ENCODE results near the gene CRLF1. TPM values are rescaled to one million over a fixed set of nuclear protein-coding genes. Genes with fewer than 3 reads are reported as not detected.

CRLF1 gene
- total RNA-seq, 2 experiments from 2014 or later = not detected

DNA sequence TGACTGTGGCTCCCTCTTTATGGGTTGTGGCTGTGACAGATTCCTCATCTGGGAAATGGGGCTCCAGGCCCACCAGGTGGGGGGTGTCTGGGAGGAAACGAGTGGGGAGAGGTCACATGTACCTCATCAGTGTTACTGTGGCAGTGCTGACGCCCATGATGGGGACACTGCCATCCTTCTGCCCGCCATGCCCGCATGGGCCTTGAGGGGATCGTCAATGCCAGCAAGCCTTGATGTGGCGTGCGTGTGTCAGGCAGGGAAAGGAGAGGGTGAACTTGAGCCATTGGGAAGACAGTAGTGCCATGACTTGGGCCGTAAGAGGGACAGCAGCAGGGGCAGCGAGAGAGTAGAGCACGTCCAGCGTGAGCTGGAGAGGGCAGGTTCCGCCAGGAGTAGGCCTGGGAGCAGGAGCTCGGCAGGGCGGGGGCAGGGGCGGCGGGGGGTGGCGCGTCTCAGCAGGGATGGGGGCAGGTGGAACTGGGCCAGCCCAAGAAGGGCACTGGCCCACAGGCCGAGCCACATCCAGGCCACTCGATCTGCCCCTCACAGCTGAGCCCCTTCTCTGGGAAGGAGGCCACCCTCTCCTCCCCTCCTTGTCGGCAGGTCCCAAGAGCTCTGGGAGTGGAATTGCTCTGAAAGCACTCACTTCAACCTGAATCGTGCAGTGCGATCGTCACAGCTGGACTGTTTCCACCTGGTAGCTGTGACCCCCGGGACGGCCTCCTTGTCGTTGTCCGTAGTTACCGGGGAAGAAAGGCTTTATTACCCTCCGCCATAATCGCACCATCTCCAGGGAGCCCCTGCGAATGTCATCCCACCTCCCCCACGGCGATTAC is 40.2 kb upstream of the CRLF1 start:
- ChIA-PET CTCF (no interaction called here), POLR2A (no interaction called here)
- H3K36me3 Mint-ChIP-seq (ENCODE audit: low read depth) = no peaks in the 10 kb centered on the region
- no peak for DNase-seq
- no peaks in the 10 kb centered on the region for H3K27me3 Mint-ChIP-seq
- H3K27ac Mint-ChIP-seq = no peak overlapping the region
- H3K4me3 Mint-ChIP-seq = no peak overlapping the region
- peaks cover 3% of the 10 kb centered on the region for H3K4me1 Mint-ChIP-seq
- no peaks in the 10 kb centered on the region for H3K9me3 Mint-ChIP-seq

- no peaks in the 10 kb centered on the region for H3K9me3 Mint-ChIP-seq
- ChIA-PET CTCF (interaction anchor here (0.7 kb wide), 1 partner anchor 154 kb away, joined by 3 read pairs; no protein-coding TSS in a partner anchor), POLR2A (interaction anchor here (0.8 kb wide), 1 partner anchor 186 kb away, joined by 4 read pairs; the partner anchor contains the start of gene UPF1)
- DNase-seq = no peak
- H3K27ac Mint-ChIP-seq = no peak overlapping the region
- H3K4me3 Mint-ChIP-seq = no peak overlapping the region
- peaks cover 3% of the 10 kb centered on the region for H3K4me1 Mint-ChIP-seq
- no peaks in the 10 kb centered on the region for H3K27me3 Mint-ChIP-seq
- H3K36me3 Mint-ChIP-seq (ENCODE audit: low read depth) = no peaks in the 10 kb centered on the region
Measured at GRCh38 chr19:18645035-18645511, 38.5 kb upstream of the CRLF1 start.

DNA sequence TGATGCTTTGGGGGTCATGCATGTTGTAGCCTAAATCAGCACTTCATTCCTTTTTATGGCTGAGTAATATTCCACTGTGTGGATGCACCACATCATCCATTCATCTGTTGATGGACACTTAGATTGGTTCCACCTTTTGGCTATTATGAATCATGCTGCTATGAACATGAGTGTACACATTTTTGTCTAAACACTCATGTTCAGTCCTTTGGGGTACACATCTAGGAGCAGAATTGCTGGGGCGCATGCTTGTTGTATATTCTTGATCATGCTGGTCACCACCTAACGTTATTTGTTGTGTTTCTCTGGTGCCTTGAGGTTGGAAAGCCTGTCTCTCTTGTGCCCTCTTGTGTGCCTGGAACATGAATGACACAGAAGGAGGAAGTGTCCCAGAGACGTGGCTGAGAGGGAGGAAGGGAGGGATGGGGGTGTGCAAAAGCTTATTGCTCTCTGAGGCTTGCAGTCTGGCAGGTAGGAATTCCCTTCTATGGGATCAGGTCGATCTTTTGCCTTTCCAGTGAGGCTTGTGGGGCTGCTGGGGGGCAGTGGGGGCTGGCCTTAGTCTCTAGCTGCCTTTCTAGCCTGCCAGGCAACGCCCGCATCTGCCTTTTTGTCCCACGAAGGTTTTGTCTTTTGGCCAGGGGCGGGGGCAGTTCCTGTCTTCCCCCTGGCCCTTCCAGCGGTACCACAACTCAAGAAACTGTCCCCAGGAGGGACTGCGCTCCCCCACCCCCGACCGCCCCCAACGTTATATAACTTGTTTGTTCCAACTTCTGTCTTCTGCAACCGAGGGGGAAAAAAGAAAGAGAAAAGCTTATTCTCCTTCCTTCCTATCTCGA is 37.8 kb upstream of the CRLF1 start:
- H3K36me3 Mint-ChIP-seq (ENCODE audit: low read depth) = no peaks in the 10 kb centered on the region
- H3K4me1 Mint-ChIP-seq = peaks cover 6% of the 10 kb centered on the region
- CTCF ChIA-PET = interaction anchor here (0.7 kb wide), 1 partner anchor 153 kb away, joined by 3 read pairs; no protein-coding TSS in a partner anchor
- no peaks in the 10 kb centered on the region for H3K9me3 Mint-ChIP-seq
- no peak for DNase-seq
- POLR2A ChIA-PET = interaction anchor here (0.8 kb wide), 1 partner anchor 187 kb away, joined by 4 read pairs; the partner anchor contains the start of gene UPF1
- H3K27ac Mint-ChIP-seq = no peak overlapping the region
- H3K27me3 Mint-ChIP-seq = no peaks in the 10 kb centered on the region
- no peak overlapping the region for H3K4me3 Mint-ChIP-seq

DNA sequence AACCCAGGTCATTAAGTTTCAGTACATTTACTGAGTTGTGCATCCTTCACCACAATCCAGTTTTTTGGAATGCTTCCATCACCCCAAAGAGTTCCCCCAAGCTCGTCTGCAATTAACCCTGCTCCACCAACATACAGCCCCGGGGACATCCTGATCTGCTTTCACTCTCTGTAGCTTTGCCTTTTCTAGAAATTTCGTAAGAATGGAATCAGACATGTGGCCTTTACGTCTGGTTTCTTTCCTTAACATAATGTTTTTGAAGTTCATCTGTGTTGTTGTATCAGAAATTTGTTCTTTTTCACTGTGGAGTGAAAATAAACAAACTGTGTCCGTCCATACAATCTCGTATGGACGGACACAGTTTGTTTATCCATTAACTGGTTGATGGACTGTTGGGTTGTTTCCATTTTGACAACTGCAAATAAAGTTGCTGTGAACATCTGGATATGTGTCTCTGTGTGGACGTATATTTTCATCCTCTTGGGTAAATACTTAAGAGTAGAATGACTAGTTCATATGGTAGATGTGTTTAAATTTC is 33.2 kb upstream of the CRLF1 start:
- POLR2A ChIA-PET = no interaction called here

GRCh38 chr19:18637673-18638630 is 31.4 kb upstream of the CRLF1 start:
- Mint-ChIP-seq H3K27ac (peak overlapping the region; percentile 42), H3K36me3 (ENCODE audit: low read depth) (no peaks in the 10 kb centered on the region), H3K9me3 (no peaks in the 10 kb centered on the region)

More for the DNA sequence above, 33.2 kb upstream of the CRLF1 start:
- no peaks in the 10 kb centered on the region for H3K9me3 Mint-ChIP-seq
- H3K36me3 Mint-ChIP-seq (ENCODE audit: low read depth) = no peaks in the 10 kb centered on the region
- H3K27ac Mint-ChIP-seq = no peak overlapping the region
- DNase-seq = no peak
- H3K27me3 Mint-ChIP-seq = peaks cover 3% of the 10 kb centered on the region
- H3K4me1 Mint-ChIP-seq = peaks cover 37% of the 10 kb centered on the region
- H3K4me3 Mint-ChIP-seq = no peak overlapping the region
- CTCF ChIA-PET = interaction anchor here (0.6 to 1.5 kb wide), 4 partner anchors 45 to 350 kb away, joined by 3 to 4 read pairs (median 3); partner anchors contain the start of genes COPE, DDX49 and REX1BD

GRCh38 chr19:18636969-18637629 is 30.5 kb upstream of the CRLF1 start, which contains the start of gene KLHL26:
Gene KLHL26, plus strand, starts transcription at chr19:18637028. Its CDS starts 27 bp downstream, at chr19:18637055.
- peaks cover 9% of the 10 kb centered on the region for H3K27me3 Mint-ChIP-seq
- peak within 1 kb of the TSS; percentile 80 for H3K4me3 Mint-ChIP-seq
- DNase-seq = no peak
- POLR2A ChIA-PET = no interaction called here
- H3K27ac Mint-ChIP-seq = peak within 1 kb of the TSS; percentile 89
- no peaks in the 10 kb centered on the region for H3K9me3 Mint-ChIP-seq
- peaks cover 37% of the 10 kb centered on the region for H3K4me1 Mint-ChIP-seq
- no peaks in the 10 kb centered on the region for H3K36me3 Mint-ChIP-seq (ENCODE audit: low read depth)
- CTCF ChIA-PET = no interaction called here

More at GRCh38 chr19:18637673-18638630, 31.4 kb upstream of the CRLF1 start:
- H3K4me3 Mint-ChIP-seq = peak overlapping the region; percentile 80
- no peak for DNase-seq
- CTCF ChIA-PET = no interaction called here
- POLR2A ChIA-PET = no interaction called here
- peaks cover 37% of the 10 kb centered on the region for H3K4me1 Mint-ChIP-seq
- H3K27me3 Mint-ChIP-seq = peaks cover 9% of the 10 kb centered on the region

DNA sequence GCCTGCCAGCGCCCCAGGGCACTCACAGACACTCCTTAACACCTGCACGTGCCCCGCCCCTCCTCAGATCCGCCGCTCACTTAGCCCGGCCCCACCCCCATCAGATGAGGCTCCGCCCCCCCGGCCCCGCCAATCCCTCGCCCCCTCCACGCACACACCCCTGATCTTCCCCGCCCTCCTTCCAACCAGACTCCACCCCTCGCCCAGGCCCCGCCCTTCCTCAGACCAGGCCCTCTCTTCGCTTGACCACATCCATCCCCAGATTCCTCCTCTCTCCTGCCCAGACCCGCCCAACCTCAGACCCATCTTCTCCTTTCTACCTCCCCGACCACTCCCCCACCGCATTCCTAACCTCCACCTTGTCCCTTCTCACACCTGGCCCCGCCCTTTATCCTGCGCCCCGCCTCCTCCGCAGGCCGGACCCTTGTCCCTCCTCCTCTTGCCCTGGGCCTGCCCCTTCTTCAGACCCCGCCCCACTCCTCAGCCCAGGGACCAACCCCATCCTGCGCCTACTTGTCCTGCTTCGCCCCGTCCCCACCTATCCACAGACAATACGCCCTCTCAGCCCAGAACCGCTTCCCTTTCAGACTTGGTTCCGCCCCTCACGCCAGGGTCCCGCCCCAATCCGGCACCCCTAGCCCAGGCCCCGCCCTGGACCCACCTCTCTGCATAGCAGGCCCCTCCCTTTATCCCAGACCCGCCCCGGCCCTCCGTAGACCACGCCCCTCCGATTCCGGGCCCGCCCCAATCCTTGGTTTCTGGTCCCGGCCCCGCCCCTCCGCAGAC is 29.8 kb upstream of the CRLF1 start:
- Mint-ChIP-seq H3K36me3 (ENCODE audit: low read depth) (no peaks in the 10 kb centered on the region), H3K27me3 (peaks cover 9% of the 10 kb centered on the region), H3K4me3 (peak overlapping the region; percentile 80), H3K4me1 (peaks cover 37% of the 10 kb centered on the region), H3K27ac (peak overlapping the region; percentile 89), H3K9me3 (no peaks in the 10 kb centered on the region)
- DNase-seq = peak; percentile 99
- CTCF ChIA-PET = no interaction called here
- POLR2A ChIA-PET = no interaction called here

DNA sequence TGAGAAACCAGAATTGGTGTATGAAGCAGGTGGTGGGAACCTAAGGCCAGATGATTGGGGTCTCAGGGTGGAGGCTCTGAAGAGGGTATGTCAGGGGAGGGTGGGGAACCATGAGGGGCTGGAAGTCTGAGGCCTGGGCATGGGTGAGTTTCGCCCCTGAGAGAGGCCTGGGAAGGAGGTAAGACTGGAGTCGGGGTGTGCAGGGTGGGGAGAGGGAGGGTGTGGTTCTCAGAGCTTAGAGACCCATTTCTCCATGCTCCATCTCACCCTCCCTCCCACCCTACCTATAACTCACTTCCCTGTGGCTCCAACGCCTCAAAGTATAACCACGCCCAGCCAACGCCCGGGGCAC is 29.2 kb upstream of the CRLF1 start:
- Mint-ChIP-seq H3K4me1 (peaks cover 37% of the 10 kb centered on the region), H3K4me3 (peak overlapping the region; percentile 80), H3K36me3 (ENCODE audit: low read depth) (no peaks in the 10 kb centered on the region), H3K27ac (peak overlapping the region; percentile 89), H3K9me3 (no peaks in the 10 kb centered on the region), H3K27me3 (peaks cover 9% of the 10 kb centered on the region)
- CTCF ChIA-PET = no interaction called here
- POLR2A ChIA-PET = interaction anchor here (1.1 to 2.0 kb wide), 3 partner anchors 64 to 284 kb away, joined by 3 to 4 read pairs (median 3); partner anchors contain the start of genes COPE, DDX49, FKBP8 and UBA52
- DNase-seq = no peak

GRCh38 chr19:18634612-18635297 is 28.2 kb upstream of the CRLF1 start:
- Mint-ChIP-seq H3K4me1 (peaks cover 36% of the 10 kb centered on the region), H3K36me3 (ENCODE audit: low read depth) (no peaks in the 10 kb centered on the region), H3K9me3 (no peaks in the 10 kb centered on the region), H3K27ac (no peak overlapping the region), H3K4me3 (no peak overlapping the region), H3K27me3 (peaks cover 12% of the 10 kb centered on the region)
- CTCF ChIA-PET = interaction anchor here (0.7 kb wide), 1 partner anchor 45 kb away, joined by 3 read pairs; no protein-coding TSS in a partner anchor
- POLR2A ChIA-PET = interaction anchor here (1.1 to 2.0 kb wide), 4 partner anchors 63 to 285 kb away, joined by 3 to 4 read pairs (median 4); partner anchors contain the start of genes COPE, DDX49, FKBP8 and UBA52
- no peak for DNase-seq

DNA sequence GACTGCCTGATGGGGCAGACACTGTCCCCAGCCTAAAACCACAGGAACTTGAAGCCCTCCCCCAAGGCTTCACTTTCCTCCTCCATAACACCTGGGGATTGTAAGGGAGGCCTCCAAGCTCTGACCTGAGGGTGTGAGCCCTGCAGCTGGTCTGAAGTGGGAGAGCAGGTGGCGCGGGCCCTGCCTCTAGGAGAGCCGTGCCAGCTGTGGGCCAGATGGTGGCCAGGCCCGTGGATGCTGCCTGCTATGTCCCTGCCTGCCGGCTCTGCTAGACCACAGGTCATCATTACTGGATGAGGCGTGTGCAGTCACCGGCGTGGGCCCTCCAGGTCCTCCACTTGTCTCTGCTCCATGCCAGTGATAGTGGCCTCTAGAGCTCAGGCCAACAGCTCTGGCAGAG is 26.7 kb upstream of the CRLF1 start:
- ChIA-PET CTCF (no interaction called here), POLR2A (interaction anchor here (1.4 kb wide), 1 partner anchor 199 kb away, joined by 4 read pairs; the partner anchor contains the start of gene UPF1)
- peaks cover 29% of the 10 kb centered on the region for H3K4me1 Mint-ChIP-seq

More for the DNA sequence above, 26.7 kb upstream of the CRLF1 start:
- Mint-ChIP-seq H3K9me3 (no peaks in the 10 kb centered on the region), H3K4me3 (no peak overlapping the region), H3K27ac (no peak overlapping the region), H3K27me3 (peaks cover 13% of the 10 kb centered on the region), H3K36me3 (ENCODE audit: low read depth) (no peaks in the 10 kb centered on the region)
- DNase-seq = no peak
